SK-N-MC (cell line): ENCODE data around the gene HSPA1B.

ENCODE experiments used
- EZH2 ChIP-seq: fragments of 200-600 bp; sonication (generic); IDR thresholded peaks from one replicate; pipeline ENCODE4 v1.6.1; 2017; ENCODE audit warnings: antibody characterized with exemption
- POLR2AphosphoS5 ChIP-seq: IDR thresholded peaks from 2 replicates; pipeline ENCODE4 v1.6.1; 2012; ENCODE audit warnings: mild to moderate bottlenecking, low read depth, low read length, borderline replicate concordance

GRCh38 chr6:31785475-31785874 lies 42.1 kb upstream of the HSPA1B start:
- TF ChIP-seq POLR2AphosphoS5 (no peak), EZH2 (no peak)
